CD14-positive monocyte (primary cell): ENCODE results near the gene CAPN6. TPM values are rescaled to one million over a fixed set of nuclear protein-coding genes. Genes with fewer than 3 reads are reported as not detected.

Experiments used
- DNase-seq, 3 donors: peaks; one replicate each; pipeline ENCODE4 v3.0.0-alpha.2; 2011 to 2022
- H2AFZ ChIP-seq: 2 replicates; pipeline ENCODE4 v1.6.0; 2012; ENCODE audit warnings: mild to moderate bottlenecking, low read depth, low read length, inconsistent platforms; ENCODE audit not compliant: insufficient read depth, poor library complexity, severe bottlenecking
- H3K27ac ChIP-seq, 2 donors: 1 replicate in 1 of 2; 2 replicates in 1 of 2; pipeline ENCODE4 v1.5.1; 2012 to 2013; ENCODE audit warnings: low read length in 2 of 2, control low read depth in 1 of 2, inconsistent platforms in 1 of 2, low read depth in 1 of 2, mild to moderate bottlenecking in 1 of 2
- H3K27me3 ChIP-seq, 2 donors: one replicate each; pipeline versions ENCODE4 v1.6.0 to v1.6.1; 2011 to 2013; ENCODE audit warnings: low read length in 2 of 2; ENCODE audit not compliant: control insufficient read depth in 2 of 2, insufficient read depth in 2 of 2
- H3K36me3 ChIP-seq, 2 donors: replicated peaks in 1 of 2; 1 replicate in 1 of 2; 2 replicates in 1 of 2; pipeline versions ENCODE4 v1.5.1 to v1.6.1; 2012 to 2013; ENCODE audit warnings: low read length in 2 of 2, control low read depth in 1 of 2, inconsistent platforms in 1 of 2, mild to moderate bottlenecking in 1 of 2; ENCODE audit not compliant: insufficient read depth in 2 of 2, control insufficient read depth in 1 of 2
- H3K4me1 ChIP-seq, 2 donors: 1 replicate in 1 of 2; 2 replicates in 1 of 2; pipeline versions ENCODE4 v1.5.1 to v1.6.1; 2012 to 2013; ENCODE audit warnings: low read length in 2 of 2, control low read depth in 1 of 2, inconsistent platforms in 1 of 2, mild to moderate bottlenecking in 1 of 2, moderate library complexity in 1 of 2; ENCODE audit not compliant: insufficient read depth in 2 of 2, control insufficient read depth in 1 of 2
- H3K4me2 ChIP-seq: replicated peaks from 2 replicates; pipeline ENCODE3; 2012; ENCODE audit warnings: low read length, moderate library complexity, mild to moderate bottlenecking; ENCODE audit not compliant: poor library complexity, severe bottlenecking; ENCODE audit errors: extremely low read depth
- H3K4me3 ChIP-seq, 3 experiments: fragments of 200-600 bp in 1 of 3; sonication (generic) in 1 of 3; replicated peaks in 1 of 3; 1 replicate in 2 of 3; 2 replicates in 1 of 3; pipeline ENCODE4 v1.5.1; 2011 to 2013; ENCODE audit warnings: low read length in 3 of 3, mild to moderate bottlenecking in 3 of 3, control low read depth in 2 of 3, low read depth in 2 of 3, inconsistent platforms in 1 of 3, moderate library complexity in 1 of 3
- H3K79me2 ChIP-seq: 2 replicates; pipeline ENCODE4 v1.6.0; 2012; ENCODE audit warnings: mild to moderate bottlenecking, control low read depth, inconsistent platforms, low read length, moderate library complexity; ENCODE audit not compliant: insufficient read depth
- H3K9ac ChIP-seq: 2 replicates; pipeline ENCODE4 v1.6.0; 2017; ENCODE audit warnings: low read length, mild to moderate bottlenecking; ENCODE audit not compliant: insufficient read depth, poor library complexity, severe bottlenecking
- H3K9me3 ChIP-seq, 2 donors: replicated peaks in 1 of 2; 1 replicate in 1 of 2; 2 replicates in 1 of 2; pipeline versions ENCODE4 v1.5.1 to v1.6.1; 2012 to 2013; ENCODE audit warnings: low read length in 2 of 2, control low read depth in 1 of 2; ENCODE audit not compliant: control insufficient read depth in 1 of 2, insufficient read depth in 1 of 2
- H4K20me1 ChIP-seq: 2 replicates; pipeline ENCODE4 v1.6.0; 2012; ENCODE audit warnings: mild to moderate bottlenecking, low read length, control low read depth, moderate library complexity; ENCODE audit not compliant: insufficient read depth
- H3K27ac Mint-ChIP-seq, 7 donors: one replicate each; pipeline ENCODE4 v1.8.0; 2020; ENCODE audit warnings: mild to moderate bottlenecking in 7 of 7, mixed read lengths in 7 of 7, moderate library complexity in 6 of 7, inconsistent platforms in 2 of 7
- H3K27me3 Mint-ChIP-seq, 3 donors: one replicate each; pipeline ENCODE4 v1.8.0; 2021 to 2022; ENCODE audit warnings: low read depth in 3 of 3, mild to moderate bottlenecking in 3 of 3, mixed read lengths in 3 of 3, moderate library complexity in 3 of 3, inconsistent platforms in 1 of 3
- H3K36me3 Mint-ChIP-seq, 2 donors: one replicate each; pipeline ENCODE4 v1.8.0; 2020; ENCODE audit warnings: mixed read lengths in 2 of 2, inconsistent platforms in 1 of 2, mild to moderate bottlenecking in 1 of 2
- H3K4me1 Mint-ChIP-seq: one replicate; pipeline ENCODE4 v1.8.0; 2020; ENCODE audit warnings: mild to moderate bottlenecking, mixed read lengths
- H3K4me3 Mint-ChIP-seq, 2 donors: one replicate each; pipeline ENCODE4 v1.8.0; 2020; ENCODE audit warnings: mild to moderate bottlenecking in 2 of 2, mixed read lengths in 2 of 2, moderate library complexity in 1 of 2
- H3K9me3 Mint-ChIP-seq, 7 donors: one replicate each; pipeline ENCODE4 v1.8.0; 2020 to 2022; ENCODE audit warnings: mixed read lengths in 7 of 7, mild to moderate bottlenecking in 6 of 7, moderate library complexity in 6 of 7, inconsistent platforms in 2 of 7
- CTCF ChIP-seq: fragments of 200-600 bp; IDR thresholded peaks from one replicate; pipeline ENCODE4 v1.8.0; 2022; ENCODE audit warnings: antibody characterized with exemption, mild to moderate bottlenecking
- WGBS: methylation state at CpG from one replicate; pipeline ENCODE4 v1.1.5; 2013; ENCODE audit warnings: missing lambda C conversion rate; ENCODE audit not compliant: insufficient coverage; 5-methylcytosine and 5-hydroxymethylcytosine counted together
- intact Hi-C, 2 donors: fragments of 100-400 bp; cut with micrococcal nuclease; formaldehyde crosslinking; loops; one replicate each; pipeline versions ENCODE4 v1.15.0 to v1.15.1; 2023
- polyA plus RNA-seq, 3 donors: library from polyadenylated mRNA; depleted of rRNA in 1 of 3; unstranded in 2 of 3; stranded (reverse) in 1 of 3; fragments of 300-500 nt in 2 of 3; fragments of >200 nt in 1 of 3; fragmentation: Illumina TruSeq in 2 of 3; gene quantifications; 1 replicate in 2 of 3; 2 replicates in 1 of 3; pipeline ENCODE4 v1.2.3, GENCODE V29; 2012 to 2021

The CAPN6 gene
- polyA plus RNA-seq, 3 donors: not detected

GRCh38 chrX:111318901-111319300 is 48.6 kb upstream of the CAPN6 start:
- H4K20me1 ChIP-seq: no peaks in the 10 kb centered on the region
- Mint-ChIP-seq H3K4me1 (no peaks in the 10 kb centered on the region), H3K27me3 (peaks cover 0 to 5% (median 2%) of the 10 kb centered on the region in 3 donors), H3K27ac (no peak overlapping the region), H3K9me3 (peaks cover 0 to 7% (median 0%) of the 10 kb centered on the region in 7 donors), H3K36me3 (no peaks in the 10 kb centered on the region), H3K4me3 (no peak overlapping the region)
- no peak overlapping the region for H3K4me2 ChIP-seq
- peaks cover 0 to 2% of the 10 kb centered on the region in 2 donors for H3K27me3 ChIP-seq
- no peaks in the 10 kb centered on the region for H3K4me1 ChIP-seq
- intact Hi-C loops: no loop called here
- no peak overlapping the region for H3K27ac ChIP-seq
- DNase-seq: no peak
- no peaks in the 10 kb centered on the region for H3K36me3 ChIP-seq
- H3K9ac ChIP-seq: no peak overlapping the region
- no peak for TF ChIP-seq CTCF
- H3K9me3 ChIP-seq: no peaks in the 10 kb centered on the region
- no peak overlapping the region for H2AFZ ChIP-seq
- H3K79me2 ChIP-seq: no peaks in the 10 kb centered on the region
- no peak overlapping the region for H3K4me3 ChIP-seq

- H3K27ac ChIP-seq: no peak overlapping the region
- no peak overlapping the region for H3K9ac ChIP-seq
- H2AFZ ChIP-seq: no peak overlapping the region
- H3K4me1 ChIP-seq: no peaks in the 10 kb centered on the region
- no peak overlapping the region for H3K27ac Mint-ChIP-seq
- no peak for TF ChIP-seq CTCF
- no peaks in the 10 kb centered on the region for H3K27me3 ChIP-seq
- intact Hi-C loops: no loop called here
- no peak overlapping the region for H3K4me2 ChIP-seq
- H3K9me3 ChIP-seq: no peaks in the 10 kb centered on the region
- no peak overlapping the region for H3K4me3 ChIP-seq
- H3K79me2 ChIP-seq: no peaks in the 10 kb centered on the region
- WGBS: 100% methylated on average over 1 of the region's 2 CpGs
- H4K20me1 ChIP-seq: no peaks in the 10 kb centered on the region
- H3K9me3 Mint-ChIP-seq: peaks cover 2 to 5% (median 3%) of the 10 kb centered on the region in 7 donors
- H3K36me3 Mint-ChIP-seq: no peaks in the 10 kb centered on the region
- peaks cover 0 to 2% (median 1%) of the 10 kb centered on the region in 3 donors for H3K27me3 Mint-ChIP-seq
- no peaks in the 10 kb centered on the region for H3K4me1 Mint-ChIP-seq
- no peaks in the 10 kb centered on the region for H3K36me3 ChIP-seq
- DNase-seq: no peak
- H3K4me3 Mint-ChIP-seq: no peak overlapping the region
Observed at GRCh38 chrX:111309083-111309482, 38.8 kb upstream of the CAPN6 start.
